Small intestine (tissue), 7 donors: ENCODE measurements around the gene PAPLN. TPM values are rescaled to one million over a fixed set of nuclear protein-coding genes. Genes with fewer than 3 reads are reported as not detected.
A peak's percentile ranks its signal among the peaks of the same experiment; 100 is the strongest.

Source experiments
- DNase-seq, 2 donors: peaks; one replicate each; pipeline versions ENCODE4 v3.0.0 to v3.0.0-alpha.2; 2013
- FAIRE-seq: peaks from 2 replicates; lab custom pipeline; 2012; peaks lifted over from hg19 to GRCh38; lab: Jason Lieb, UNC
- H3K27ac ChIP-seq, 3 donors: one replicate each; pipeline ENCODE4 v1.5.1; 2013; ENCODE audit warnings: low read length in 2 of 3, mild to moderate bottlenecking in 2 of 3, control low read depth in 1 of 3, inconsistent platforms in 1 of 3, low read depth in 1 of 3, moderate library complexity in 1 of 3
- H3K27me3 ChIP-seq, 3 donors: one replicate each; pipeline ENCODE4 v1.6.1; 2013; ENCODE audit warnings: low read length in 3 of 3, inconsistent platforms in 1 of 3; ENCODE audit not compliant: control insufficient read depth in 3 of 3, insufficient read depth in 3 of 3
- H3K36me3 ChIP-seq, 3 donors: one replicate each; pipeline ENCODE4 v1.6.1; 2013; ENCODE audit warnings: low read length in 3 of 3, inconsistent platforms in 1 of 3, low read depth in 1 of 3, mild to moderate bottlenecking in 1 of 3, moderate library complexity in 1 of 3; ENCODE audit not compliant: control insufficient read depth in 3 of 3, insufficient read depth in 2 of 3
- H3K4me1 ChIP-seq, 3 donors: one replicate each; pipeline ENCODE4 v1.6.1; 2013; ENCODE audit warnings: low read length in 2 of 3, inconsistent platforms in 1 of 3, low read depth in 1 of 3, mild to moderate bottlenecking in 1 of 3, moderate library complexity in 1 of 3; ENCODE audit not compliant: control insufficient read depth in 3 of 3, insufficient read depth in 2 of 3
- H3K4me3 ChIP-seq, 3 donors: one replicate each; pipeline ENCODE4 v1.5.1; 2013; ENCODE audit warnings: low read length in 3 of 3, control low read depth in 1 of 3, inconsistent platforms in 1 of 3, low read depth in 1 of 3, mild to moderate bottlenecking in 1 of 3, moderate library complexity in 1 of 3
- H3K9me3 ChIP-seq, 2 donors: one replicate each; pipeline ENCODE4 v1.6.1; 2013; ENCODE audit warnings: low read depth in 1 of 2, low read length in 1 of 2; ENCODE audit not compliant: control insufficient read depth in 2 of 2, insufficient read depth in 1 of 2
- WGBS, 3 donors: extraction: QIAGEN DNeasy Blood & Tissue Kit; methylation state at CpG; one replicate each; pipeline ENCODE4 v1.1.7; 2013; 5-methylcytosine and 5-hydroxymethylcytosine counted together
- polyA plus RNA-seq, 4 donors: library from polyadenylated mRNA; stranded (reverse) in 3 of 4; unstranded in 1 of 4; fragments of 200-250 nt in 3 of 4; fragments of 120-200 nt in 1 of 4; gene quantifications; one replicate each; pipeline versions ENCODE4 v1.2.1 to v1.2.3, GENCODE V29; 2013
- donor health status: healthy with polysubstance abuse.
- donor health status: control.
- donor health status: control.
- donor health status: Bipolar disorder and iron deficiency.
- donor health status: healthy.

PAPLN gene
- polyA plus RNA-seq, 4 donors = 0.45 to 59.2 (median 2.0) TPM

DNA sequence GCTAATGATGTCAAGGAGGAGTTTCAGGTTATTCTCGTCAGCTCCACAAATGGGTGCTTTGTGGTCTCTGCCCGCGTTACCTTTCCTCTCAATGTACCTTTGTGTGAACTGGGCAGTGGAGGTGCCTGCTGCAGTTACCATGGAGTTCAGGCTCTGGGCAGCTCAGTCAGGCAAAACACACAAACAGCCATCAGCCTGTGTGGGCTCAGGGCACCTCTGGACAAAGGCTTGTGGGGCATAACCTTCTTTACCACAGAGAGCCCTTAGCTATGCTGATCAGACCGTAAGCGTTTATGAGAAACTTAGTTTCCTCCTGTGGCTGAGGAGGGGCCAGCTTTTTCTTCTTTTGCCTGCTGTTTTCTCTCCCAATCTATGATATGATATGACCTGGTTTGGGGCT is 16.7 kb upstream of the PAPLN start:
- H3K4me3 ChIP-seq = no peak overlapping the region
- no peaks in the 10 kb centered on the region for H3K9me3 ChIP-seq
- H3K27ac ChIP-seq = no peak overlapping the region
- H3K27me3 ChIP-seq = no peaks in the 10 kb centered on the region
- 96 to 97% (median 97%) methylated on average over 5 of the region's 5 CpGs for WGBS, 3 donors
- H3K36me3 ChIP-seq = peaks cover 9 to 39% (median 33%) of the 10 kb centered on the region in 3 donors
- no peak for DNase-seq
- FAIRE-seq = no peak
- H3K4me1 ChIP-seq = no peaks in the 10 kb centered on the region

GRCh38 chr14:73221945-73222344 is 15.4 kb upstream of the PAPLN start:
- Histone ChIP-seq H3K4me3 (no peak overlapping the region), H3K4me1 (no peaks in the 10 kb centered on the region), H3K27me3 (no peaks in the 10 kb centered on the region), H3K9me3 (no peaks in the 10 kb centered on the region), H3K36me3 (peaks cover 9 to 40% (median 31%) of the 10 kb centered on the region in 3 donors), H3K27ac (no peak overlapping the region)
- WGBS, 3 donors = 65 to 90% (median 84%) methylated on average over 2 of the region's 2 CpGs
- FAIRE-seq (no peak), DNase-seq (no peak)

GRCh38 chr14:73223049-73223448 is 14.3 kb upstream of the PAPLN start:
- 54 to 74% (median 65%) methylated on average over 5 of the region's 5 CpGs for WGBS, 3 donors
- H3K4me3 ChIP-seq = no peak overlapping the region
- no peak for FAIRE-seq
- H3K27me3 ChIP-seq = no peaks in the 10 kb centered on the region
- DNase-seq = no peak
- H3K36me3 ChIP-seq = peaks cover 9 to 39% (median 24%) of the 10 kb centered on the region in 3 donors
- no peak overlapping the region for H3K27ac ChIP-seq
- no peaks in the 10 kb centered on the region for H3K9me3 ChIP-seq
- peaks cover 0 to 3% (median 0%) of the 10 kb centered on the region in 3 donors for H3K4me1 ChIP-seq

DNA sequence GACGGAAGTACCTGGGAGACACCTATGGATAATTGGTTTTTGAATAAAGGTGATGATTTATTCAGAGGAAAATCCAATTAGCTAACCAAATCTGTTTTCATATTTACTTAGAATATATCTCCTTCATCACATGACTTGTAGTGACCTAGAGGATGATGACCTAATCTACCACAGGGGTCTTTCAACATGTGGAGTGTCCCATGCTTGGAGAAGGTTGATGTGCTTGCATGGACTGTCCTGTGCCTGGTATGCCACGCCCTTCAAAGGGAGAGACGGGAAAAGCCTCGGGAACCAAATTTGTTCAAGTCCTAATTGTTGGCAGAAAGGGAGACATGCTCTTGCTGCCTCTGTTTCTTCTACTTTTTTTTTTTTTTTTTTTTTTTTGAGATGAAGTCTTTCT is 11.8 kb upstream of the PAPLN start:
- DNase-seq (no peak), FAIRE-seq (no peak)
- H3K4me3 ChIP-seq = no peak overlapping the region
- H3K9me3 ChIP-seq = no peaks in the 10 kb centered on the region
- peaks cover 0 to 11% (median 0%) of the 10 kb centered on the region in 3 donors for H3K4me1 ChIP-seq
- no peaks in the 10 kb centered on the region for H3K27me3 ChIP-seq
- H3K36me3 ChIP-seq = peaks cover 0 to 41% (median 16%) of the 10 kb centered on the region in 3 donors
- no peak overlapping the region for H3K27ac ChIP-seq
- WGBS, 3 donors = 86 to 93% (median 90%) methylated on average over 4 of the region's 4 CpGs

DNA sequence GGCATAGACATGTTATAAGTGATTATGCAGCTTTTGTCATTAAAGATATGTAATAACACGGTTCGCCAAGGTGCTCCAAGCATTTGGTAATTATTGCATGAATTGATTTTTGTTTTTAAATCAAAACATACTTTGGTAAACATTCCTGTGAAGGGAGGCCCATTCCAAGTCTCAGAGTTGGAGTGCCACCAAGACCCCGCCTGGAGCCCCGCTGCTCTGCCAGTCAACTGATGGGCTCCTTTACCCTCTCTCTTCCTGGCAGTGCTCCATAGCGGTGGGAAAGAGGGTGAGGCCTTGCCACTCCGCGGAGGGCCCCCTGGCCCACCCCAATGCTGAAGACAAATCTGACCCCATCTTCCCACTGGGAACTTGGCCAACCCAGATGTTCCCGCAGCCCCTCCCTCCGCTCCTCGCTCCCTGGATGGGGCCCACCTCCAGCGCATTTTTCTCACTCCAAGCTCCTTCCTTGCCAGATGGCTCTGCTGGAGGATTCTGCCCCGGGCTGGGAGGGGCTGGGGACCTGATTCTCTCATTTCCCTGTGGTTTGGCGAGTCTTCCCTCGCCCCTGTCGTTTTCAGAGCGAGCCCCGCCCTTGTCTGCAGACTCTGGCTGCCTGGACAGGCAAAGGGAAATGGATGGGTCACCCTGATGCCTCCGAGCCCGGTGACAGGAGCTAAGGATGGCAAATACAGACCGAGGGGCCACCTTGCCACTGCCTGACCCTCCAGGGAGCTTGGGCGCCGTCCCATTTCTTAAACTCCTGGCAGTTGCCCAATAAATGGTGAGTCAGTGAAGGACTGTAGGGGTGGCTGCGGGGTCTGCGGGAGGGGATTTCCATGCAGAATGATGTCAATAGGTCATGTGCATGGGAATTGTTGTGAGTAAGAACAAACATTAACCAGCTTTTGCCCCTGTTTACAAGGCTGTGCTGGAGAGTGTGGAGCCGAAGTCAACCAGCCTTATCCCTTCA is 9.2 kb upstream of the PAPLN start:
- peaks cover 0 to 35% (median 5%) of the 10 kb centered on the region in 3 donors for H3K36me3 ChIP-seq
- WGBS, 3 donors = 53 to 79% (median 77%) methylated on average over 25 of the region's 25 CpGs
- no peak for FAIRE-seq
- peaks cover 0 to 19% (median 0%) of the 10 kb centered on the region in 3 donors for H3K4me1 ChIP-seq
- DNase-seq = peak in 1 of 2 donors; percentile 52
- H3K4me3 ChIP-seq = no peak overlapping the region
- no peaks in the 10 kb centered on the region for H3K9me3 ChIP-seq
- peak overlapping the region in 1 of 3 donors; percentile 43 for H3K27ac ChIP-seq
- H3K27me3 ChIP-seq = no peaks in the 10 kb centered on the region

- H3K27ac ChIP-seq = no peak overlapping the region
- WGBS, 3 donors = 92 to 95% (median 94%) methylated on average over 6 of the region's 6 CpGs
- no peak overlapping the region for H3K4me3 ChIP-seq
- H3K9me3 ChIP-seq = no peaks in the 10 kb centered on the region
- peaks cover 0 to 31% (median 0%) of the 10 kb centered on the region in 3 donors for H3K4me1 ChIP-seq
- H3K36me3 ChIP-seq = peaks cover 0 to 29% (median 4%) of the 10 kb centered on the region in 3 donors
- no peak for FAIRE-seq
- H3K27me3 ChIP-seq = no peaks in the 10 kb centered on the region
- no peak for DNase-seq
Measured at GRCh38 chr14:73230051-73230450, 7.3 kb upstream of the PAPLN start.

DNA sequence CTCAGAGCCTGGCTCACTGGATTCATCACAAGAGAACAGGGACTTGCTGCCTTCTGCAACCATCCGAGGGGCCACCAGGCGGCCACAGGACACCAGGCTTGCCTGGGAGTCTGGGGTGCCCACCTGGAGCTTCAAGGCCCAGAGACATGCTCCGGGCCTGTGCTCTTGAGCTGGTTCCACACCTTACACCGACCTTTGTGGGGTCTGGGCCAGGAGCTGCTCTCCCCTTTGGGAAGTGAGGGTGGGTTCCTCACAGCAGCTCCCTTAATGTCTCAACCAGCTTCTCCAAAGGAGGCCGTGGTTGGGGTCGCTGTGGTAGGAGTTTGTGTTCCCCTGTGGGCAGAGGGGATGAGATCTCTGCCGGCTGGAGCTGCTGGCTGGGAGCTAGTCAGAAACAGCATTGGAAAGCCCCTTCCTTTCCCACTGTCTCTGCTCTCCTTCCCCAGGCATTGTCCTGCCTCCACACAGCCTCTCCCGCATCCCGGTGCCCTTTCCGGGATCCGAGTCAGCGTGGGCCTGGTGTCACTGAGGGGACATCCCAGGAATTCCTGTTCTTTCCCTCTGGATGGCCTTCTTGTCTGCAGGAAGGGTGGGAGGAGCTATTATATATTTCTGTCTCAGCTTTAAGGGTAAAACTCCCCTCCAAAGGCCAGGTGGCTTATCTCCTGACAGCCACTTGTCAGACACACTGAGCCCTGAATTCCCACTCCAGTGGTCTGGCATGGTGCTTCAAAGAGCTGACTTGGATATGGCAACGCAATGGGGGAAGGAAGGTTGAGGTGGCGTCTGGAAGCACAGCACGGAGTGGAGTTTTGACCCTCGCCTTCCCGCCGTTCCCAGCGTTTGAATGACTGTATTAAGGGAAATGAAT is 5.1 kb upstream of the PAPLN start:
- Histone ChIP-seq H3K27ac (peak overlapping the region in 1 of 3 donors; percentile 4), H3K4me3 (no peak overlapping the region), H3K27me3 (no peaks in the 10 kb centered on the region), H3K36me3 (peaks cover 0 to 19% (median 3%) of the 10 kb centered on the region in 3 donors), H3K4me1 (peaks cover 0 to 51% (median 5%) of the 10 kb centered on the region in 3 donors), H3K9me3 (no peaks in the 10 kb centered on the region)
- 55 to 66% (median 60%) methylated on average over 19 of the region's 19 CpGs for WGBS, 3 donors
- peak in 1 of 2 donors; percentile 37 for DNase-seq
- no peak for FAIRE-seq

GRCh38 chr14:73232984-73233383 is 4.3 kb upstream of the PAPLN start:
- no peaks in the 10 kb centered on the region for H3K9me3 ChIP-seq
- DNase-seq = no peak
- no peak for FAIRE-seq
- no peaks in the 10 kb centered on the region for H3K27me3 ChIP-seq
- H3K36me3 ChIP-seq = peaks cover 0 to 16% (median 3%) of the 10 kb centered on the region in 3 donors
- no peak overlapping the region for H3K4me3 ChIP-seq
- no peak overlapping the region for H3K27ac ChIP-seq
- peaks cover 0 to 49% (median 5%) of the 10 kb centered on the region in 3 donors for H3K4me1 ChIP-seq
- 72 to 79% (median 79%) methylated on average over 8 of the region's 8 CpGs for WGBS, 3 donors
